ENCODE measurements around the gene ATP1A3. TPM values are rescaled to one million over a fixed set of nuclear protein-coding genes. Genes with fewer than 3 reads are reported as not detected.
A peak's percentile ranks its signal among the peaks of the same experiment; 100 is the strongest.

ATP1A3 gene
- total RNA-seq, 1 donor from 2014 or later: not detected

- Histone ChIP-seq H3K36me3 (ENCODE audit: control insufficient read depth, insufficient read depth, low read length) (no peaks in the 10 kb centered on the region), H3K4me3 (ENCODE audit: low read depth, low read length) (peak overlapping the region; percentile 61), H3K27me3 (ENCODE audit: control insufficient read depth, insufficient read depth, low read length) (no peaks in the 10 kb centered on the region)
- TF ChIP-seq, protein P1, sequence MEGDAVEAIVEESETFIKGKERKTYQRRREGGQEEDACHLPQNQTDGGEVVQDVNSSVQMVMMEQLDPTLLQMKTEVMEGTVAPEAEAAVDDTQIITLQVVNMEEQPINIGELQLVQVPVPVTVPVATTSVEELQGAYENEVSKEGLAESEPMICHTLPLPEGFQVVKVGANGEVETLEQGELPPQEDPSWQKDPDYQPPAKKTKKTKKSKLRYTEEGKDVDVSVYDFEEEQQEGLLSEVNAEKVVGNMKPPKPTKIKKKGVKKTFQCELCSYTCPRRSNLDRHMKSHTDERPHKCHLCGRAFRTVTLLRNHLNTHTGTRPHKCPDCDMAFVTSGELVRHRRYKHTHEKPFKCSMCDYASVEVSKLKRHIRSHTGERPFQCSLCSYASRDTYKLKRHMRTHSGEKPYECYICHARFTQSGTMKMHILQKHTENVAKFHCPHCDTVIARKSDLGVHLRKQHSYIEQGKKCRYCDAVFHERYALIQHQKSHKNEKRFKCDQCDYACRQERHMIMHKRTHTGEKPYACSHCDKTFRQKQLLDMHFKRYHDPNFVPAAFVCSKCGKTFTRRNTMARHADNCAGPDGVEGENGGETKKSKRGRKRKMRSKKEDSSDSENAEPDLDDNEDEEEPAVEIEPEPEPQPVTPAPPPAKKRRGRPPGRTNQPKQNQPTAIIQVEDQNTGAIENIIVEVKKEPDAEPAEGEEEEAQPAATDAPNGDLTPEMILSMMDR (IDR thresholded peaks at IDR 0.05; ENCODE audit: insufficient read depth, low read length, poor library complexity, severe bottlenecking): no peak
- no peak for DNase-seq (ENCODE audit: low read depth)
Observed at GRCh38 chr19:41958367-41959055, 35.5 kb downstream of the ATP1A3 start.

DNA sequence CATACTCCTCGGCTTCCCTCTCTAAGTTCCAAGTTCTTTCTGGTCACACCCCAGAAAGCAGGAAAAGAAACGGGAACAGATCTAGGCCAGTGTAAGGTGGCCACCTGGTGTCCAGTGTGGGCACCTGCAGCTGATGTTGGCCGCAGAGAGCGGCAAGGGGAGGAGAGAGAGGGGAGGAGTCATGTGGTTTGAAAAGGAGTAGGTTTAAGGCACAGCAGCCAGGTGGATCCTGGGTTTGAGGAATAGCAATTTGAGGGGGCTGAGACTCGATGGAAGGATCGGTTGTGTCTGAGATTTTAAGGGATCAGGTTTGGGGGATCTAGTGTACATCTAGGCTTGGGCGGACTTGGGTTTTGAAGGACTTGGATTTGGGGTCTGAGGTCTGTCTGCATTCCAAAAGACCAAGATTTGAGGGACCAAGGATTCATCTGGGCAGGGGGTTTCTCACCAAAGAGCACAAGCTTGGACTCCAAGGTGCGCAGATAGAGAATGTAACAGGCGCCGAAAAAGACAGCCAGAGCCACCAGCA is 36.1 kb downstream of the ATP1A3 start:
- H3K4me3 ChIP-seq (ENCODE audit: low read depth, low read length): peak overlapping the region; percentile 61
- no peaks in the 10 kb centered on the region for H3K27me3 ChIP-seq (ENCODE audit: control insufficient read depth, insufficient read depth, low read length)
- no peaks in the 10 kb centered on the region for H3K36me3 ChIP-seq (ENCODE audit: control insufficient read depth, insufficient read depth, low read length)
- TF ChIP-seq, protein P1 (IDR thresholded peaks at IDR 0.05; ENCODE audit: insufficient read depth, low read length, poor library complexity, severe bottlenecking): peak; percentile 92
- DNase-seq (ENCODE audit: low read depth): peak; percentile 60

DNA sequence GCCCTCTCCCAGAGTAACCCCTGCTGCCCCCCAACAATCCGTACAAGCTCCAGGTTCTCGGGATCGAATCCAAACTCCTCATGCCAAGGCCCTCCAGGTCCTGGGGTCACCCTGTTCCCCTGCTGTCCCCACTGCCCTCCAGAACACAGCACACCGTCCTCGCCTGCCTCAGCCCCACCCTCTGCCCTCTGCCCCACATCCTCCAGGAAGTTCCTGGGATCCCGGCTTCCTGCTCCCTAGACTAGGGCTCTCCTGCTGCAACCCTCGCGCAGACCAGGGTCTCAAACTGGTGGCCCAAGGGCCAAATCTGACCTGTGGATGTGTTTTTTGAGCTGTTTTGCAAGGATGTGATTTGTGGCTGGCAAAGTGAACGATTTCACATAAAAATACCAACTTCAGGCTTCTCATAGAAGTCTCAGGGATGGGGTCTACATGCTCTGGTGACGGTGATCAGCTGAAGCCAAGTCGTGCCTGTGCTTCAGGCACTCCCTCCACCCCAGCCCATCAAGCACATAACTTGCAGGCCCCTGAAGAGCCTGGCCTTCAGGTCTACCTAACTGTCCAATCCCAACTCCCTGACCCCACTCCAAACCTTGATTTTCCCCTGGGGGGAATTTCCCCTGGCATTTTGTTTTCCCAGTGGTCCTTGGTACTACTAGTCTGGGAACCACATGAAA is 36.7 kb downstream of the ATP1A3 start:
- no peak overlapping the region for H3K4me3 ChIP-seq (ENCODE audit: low read depth, low read length)
- no peaks in the 10 kb centered on the region for H3K36me3 ChIP-seq (ENCODE audit: control insufficient read depth, insufficient read depth, low read length)
- no peak for DNase-seq (ENCODE audit: low read depth)
- TF ChIP-seq, protein P1 (IDR thresholded peaks at IDR 0.05; ENCODE audit: insufficient read depth, low read length, poor library complexity, severe bottlenecking): no peak
- no peaks in the 10 kb centered on the region for H3K27me3 ChIP-seq (ENCODE audit: control insufficient read depth, insufficient read depth, low read length)

DNA sequence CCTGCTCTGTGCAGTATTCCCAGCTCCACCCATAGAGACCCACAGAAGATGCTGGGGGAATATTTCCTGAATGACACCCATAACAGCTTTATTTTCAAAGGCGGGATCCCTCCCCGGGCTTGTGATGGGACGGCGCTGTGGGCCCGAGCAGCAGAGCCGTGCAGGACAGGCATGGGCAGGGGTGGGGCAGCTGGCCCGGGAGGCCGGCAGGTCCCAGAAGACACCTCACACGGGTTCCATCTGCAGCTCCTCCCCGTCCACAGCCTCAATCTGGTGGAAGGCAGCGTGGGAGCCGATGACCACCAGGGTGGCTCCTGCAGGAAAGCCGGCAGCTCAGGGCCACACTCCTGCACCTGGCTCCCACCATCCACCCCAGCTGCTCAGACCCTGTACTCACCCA is 37.4 kb downstream of the ATP1A3 start:
- Histone ChIP-seq H3K4me3 (ENCODE audit: low read depth, low read length) (no peak overlapping the region), H3K36me3 (ENCODE audit: control insufficient read depth, insufficient read depth, low read length) (no peaks in the 10 kb centered on the region), H3K27me3 (ENCODE audit: control insufficient read depth, insufficient read depth, low read length) (no peaks in the 10 kb centered on the region)
- DNase-seq (ENCODE audit: low read depth): no peak
- TF ChIP-seq, protein P1 (IDR thresholded peaks at IDR 0.05; ENCODE audit: insufficient read depth, low read length, poor library complexity, severe bottlenecking): no peak

GRCh38 chr19:41955521-41955920 is 38.5 kb downstream of the ATP1A3 start:
- H3K36me3 ChIP-seq (ENCODE audit: control insufficient read depth, insufficient read depth, low read length): no peaks in the 10 kb centered on the region
- no peaks in the 10 kb centered on the region for H3K27me3 ChIP-seq (ENCODE audit: control insufficient read depth, insufficient read depth, low read length)
- no peak overlapping the region for H3K4me3 ChIP-seq (ENCODE audit: low read depth, low read length)
- no peak for DNase-seq (ENCODE audit: low read depth)
- TF ChIP-seq, protein P1 (IDR thresholded peaks at IDR 0.05; ENCODE audit: insufficient read depth, low read length, poor library complexity, severe bottlenecking): no peak

Data from kidney epithelial cell (primary cell).